HG03565 (cell line): ENCODE results near the gene TSPAN18.

Experiments used
- ATAC-seq: cut with Tn5 transposase; IDR thresholded peaks from one replicate; pipeline ENCODE4 v1.9.1; 2021; ENCODE audit warnings: mild to moderate bottlenecking, moderate library complexity; ENCODE audit not compliant: unreplicated experiment

The TSPAN18 gene

DNA sequence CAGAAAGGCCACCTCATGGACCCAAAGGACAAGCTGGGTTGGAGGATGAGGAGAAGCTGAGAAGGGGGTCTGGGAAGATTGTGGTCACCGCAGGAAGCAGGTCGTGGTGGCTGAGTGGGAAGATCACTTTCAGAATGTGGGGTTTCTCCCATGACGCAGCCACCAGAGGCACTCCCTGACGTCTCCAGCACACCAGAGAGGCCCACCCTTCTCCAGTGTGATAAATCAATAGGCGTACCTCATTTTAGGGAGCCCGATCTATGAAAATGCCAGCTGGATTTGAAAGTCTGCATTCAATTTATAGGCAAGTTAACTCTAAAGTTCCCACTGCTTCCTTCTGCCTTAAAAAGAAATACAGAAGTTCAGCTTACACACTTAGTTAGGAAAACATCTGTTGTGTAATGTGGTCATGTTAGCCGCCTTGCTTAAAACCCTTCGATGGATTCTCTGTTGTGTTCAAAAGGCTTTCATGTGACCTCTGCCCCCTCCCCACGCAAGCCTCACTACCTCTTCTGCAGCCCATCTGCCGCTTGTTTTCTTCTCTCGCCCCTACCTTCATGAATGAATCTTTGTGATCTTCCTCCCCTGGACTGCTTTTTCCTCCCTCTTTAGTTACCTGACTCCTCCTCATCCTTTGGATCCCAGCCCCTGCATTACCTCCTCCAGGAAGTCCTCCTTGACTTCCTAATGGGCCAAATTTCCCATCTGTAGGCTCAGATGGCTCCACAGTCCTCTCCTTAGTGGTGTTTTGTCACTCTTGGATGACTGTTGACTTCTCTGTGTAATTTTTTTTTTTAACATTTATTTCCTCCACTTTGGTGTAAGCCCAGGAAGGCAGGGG lies 10.7 kb downstream of the TSPAN18 start:
- no peak for ATAC-seq

DNA sequence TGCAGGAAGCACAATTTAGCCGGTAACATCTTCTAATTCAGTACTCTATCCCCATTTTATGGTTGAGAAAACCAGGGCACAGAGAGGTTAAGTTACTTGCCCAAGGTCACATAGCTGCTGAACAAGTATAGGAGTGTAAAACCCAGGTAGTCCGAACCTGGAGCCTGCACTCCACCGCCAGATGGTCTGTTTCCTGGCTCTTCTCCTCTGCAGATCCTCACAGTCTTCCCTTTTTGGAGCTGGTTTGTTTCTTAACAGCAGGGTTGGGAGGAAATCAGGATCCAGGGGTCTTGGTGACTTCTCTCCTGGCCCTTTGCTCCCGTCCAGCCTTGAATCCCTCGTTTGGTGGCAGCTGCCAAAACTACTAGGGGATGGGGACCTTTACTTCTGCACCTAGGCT lies 12.0 kb downstream of the TSPAN18 start:
- no peak for ATAC-seq

DNA sequence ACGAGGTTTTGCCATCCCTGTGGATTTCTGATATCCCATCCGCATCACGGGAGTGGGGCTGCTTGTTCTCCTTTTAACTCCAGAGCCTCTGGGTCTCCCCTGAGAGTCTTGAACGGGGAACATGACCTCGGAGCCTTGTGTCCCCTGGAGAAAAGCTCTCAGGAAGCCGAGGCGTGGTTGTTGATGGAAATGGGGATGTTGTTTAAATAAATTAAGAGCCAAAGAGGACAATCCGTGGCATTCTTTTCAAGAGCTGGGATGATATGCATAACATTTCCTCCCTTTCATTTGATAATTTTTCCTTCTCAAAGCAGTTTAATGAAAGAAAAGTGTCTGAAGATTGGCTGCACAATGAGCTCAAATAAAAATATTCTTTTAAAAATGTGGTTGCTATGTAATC lies 14.2 kb downstream of the TSPAN18 start:
- no peak for ATAC-seq

DNA sequence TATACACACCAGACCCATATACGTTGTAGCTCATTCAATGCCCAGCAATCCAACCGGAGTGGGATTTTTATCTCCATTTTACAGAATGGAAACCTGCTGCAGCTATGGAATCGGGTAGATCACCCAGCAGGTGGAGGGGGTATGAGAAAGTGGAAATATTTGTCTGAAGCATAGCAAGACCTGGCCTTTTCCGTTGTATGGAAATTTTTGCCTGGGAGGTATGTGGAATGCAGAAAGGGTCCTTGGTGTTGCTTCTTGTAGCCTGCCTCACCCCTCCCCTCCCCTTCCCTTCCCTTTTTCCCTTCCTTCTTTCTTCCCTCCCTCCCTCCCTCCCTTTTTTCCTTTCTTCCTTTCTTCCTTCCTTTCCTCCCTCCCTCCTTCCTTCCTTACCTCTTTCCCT lies 15.2 kb downstream of the TSPAN18 start:
- ATAC-seq, result no peak

- ATAC-seq, result no peak
Observed at GRCh38 chr11:44742508-44743246, 15.9 kb downstream of the TSPAN18 start.

- ATAC-seq, result no peak
Observed at GRCh38 chr11:44743326-44743725, 16.6 kb downstream of the TSPAN18 start.

DNA sequence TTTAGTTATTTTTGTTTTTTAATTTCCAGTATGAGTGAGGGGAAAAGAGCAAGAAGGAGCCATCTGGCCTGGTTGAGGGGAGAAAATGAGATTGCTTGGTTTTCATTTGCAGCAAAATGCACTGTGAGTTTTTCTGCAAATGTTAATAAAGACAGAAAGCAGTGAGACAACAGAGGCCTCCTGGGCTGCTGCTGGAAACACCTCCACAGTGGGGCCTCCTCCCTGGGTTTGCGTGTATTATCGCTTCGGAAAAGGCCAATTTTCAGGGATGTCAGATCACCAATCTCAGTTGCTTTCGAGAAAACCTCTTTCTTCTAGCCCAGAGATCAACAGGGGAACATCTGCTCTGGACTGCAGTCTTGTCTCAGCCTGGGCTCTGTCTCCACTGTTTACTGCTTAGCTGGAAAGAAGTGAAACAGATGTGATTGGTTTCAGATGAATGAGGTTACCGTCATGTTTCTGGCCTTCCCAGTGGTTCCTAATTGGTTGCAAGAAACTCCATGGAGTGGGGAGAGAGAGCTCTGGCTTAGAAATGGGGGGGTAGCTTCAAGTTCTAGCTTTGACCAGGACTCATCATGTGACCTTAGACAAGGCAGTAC lies 17.3 kb downstream of the TSPAN18 start:
- no peak for ATAC-seq

- ATAC-seq, result no peak
Observed at GRCh38 chr11:44746894-44747293, 20.1 kb downstream of the TSPAN18 start.

GRCh38 chr11:44747316-44747715 lies 20.6 kb downstream of the TSPAN18 start:
- ATAC-seq, result no peak

DNA sequence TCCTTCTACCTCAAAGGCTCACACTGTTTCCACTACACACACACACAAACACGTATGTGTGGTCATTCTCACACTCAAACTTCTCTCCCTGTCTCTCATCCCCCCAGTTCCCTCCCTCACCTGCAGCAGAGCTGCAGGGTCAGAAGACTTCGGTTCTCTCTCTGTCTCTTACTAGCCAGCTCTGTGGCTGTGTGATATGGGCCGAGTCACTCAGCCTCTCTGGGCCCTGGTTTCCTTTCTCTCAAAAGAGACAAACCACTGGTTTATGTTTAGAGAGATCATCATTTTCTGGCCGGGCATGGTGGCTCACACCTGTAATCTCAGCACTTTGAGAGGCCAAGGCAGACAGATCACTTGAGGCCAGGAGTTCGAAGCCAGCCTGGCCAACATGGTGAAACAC lies 21.1 kb downstream of the TSPAN18 start:
- ATAC-seq, result no peak

GRCh38 chr11:44748606-44749005 lies 21.8 kb downstream of the TSPAN18 start:
- ATAC-seq, result no peak

DNA sequence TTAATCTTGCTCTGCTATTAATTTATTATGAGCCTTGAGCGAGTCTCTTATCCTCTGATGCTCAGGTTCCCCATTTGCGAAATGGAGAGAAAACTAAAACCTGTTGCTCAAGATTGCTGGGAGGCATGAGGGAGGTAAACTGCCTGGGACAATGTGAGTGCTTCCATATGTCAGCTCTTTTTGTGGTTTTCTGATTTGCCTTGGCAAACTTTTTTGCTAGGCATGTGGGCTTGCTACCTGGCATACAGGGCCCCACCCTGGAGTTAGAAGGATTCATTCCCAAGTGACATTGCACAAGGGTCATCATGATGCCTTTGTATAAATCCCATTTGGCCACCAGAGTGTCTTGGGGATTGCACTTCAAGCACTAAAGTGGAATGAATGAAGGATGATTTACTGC lies 22.4 kb downstream of the TSPAN18 start:
- no peak for ATAC-seq

- ATAC-seq, result no peak
Observed at GRCh38 chr11:44750551-44751465, 24.0 kb downstream of the TSPAN18 start.

DNA sequence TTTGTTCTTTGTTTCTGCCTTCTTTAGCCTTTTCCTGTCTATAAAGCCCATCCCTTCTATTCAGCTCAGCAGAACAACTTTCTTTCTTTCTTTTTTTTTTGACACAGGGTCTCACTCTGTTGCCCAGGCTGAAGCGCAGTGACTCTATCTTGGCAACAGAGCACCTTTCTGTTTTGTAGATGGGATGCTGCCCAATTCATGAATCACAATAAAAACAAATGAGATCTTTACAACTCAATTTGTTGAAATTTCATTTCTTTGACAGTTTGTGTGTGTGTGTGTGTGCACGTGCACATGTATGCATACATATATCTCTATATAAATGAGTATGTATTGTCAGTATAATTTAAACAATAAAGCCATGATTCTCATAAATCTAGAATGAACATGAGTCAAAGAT lies 25.5 kb downstream of the TSPAN18 start:
- ATAC-seq, result no peak

- ATAC-seq, result no peak
Observed at GRCh38 chr11:44752713-44753112, 26.0 kb downstream of the TSPAN18 start.

DNA sequence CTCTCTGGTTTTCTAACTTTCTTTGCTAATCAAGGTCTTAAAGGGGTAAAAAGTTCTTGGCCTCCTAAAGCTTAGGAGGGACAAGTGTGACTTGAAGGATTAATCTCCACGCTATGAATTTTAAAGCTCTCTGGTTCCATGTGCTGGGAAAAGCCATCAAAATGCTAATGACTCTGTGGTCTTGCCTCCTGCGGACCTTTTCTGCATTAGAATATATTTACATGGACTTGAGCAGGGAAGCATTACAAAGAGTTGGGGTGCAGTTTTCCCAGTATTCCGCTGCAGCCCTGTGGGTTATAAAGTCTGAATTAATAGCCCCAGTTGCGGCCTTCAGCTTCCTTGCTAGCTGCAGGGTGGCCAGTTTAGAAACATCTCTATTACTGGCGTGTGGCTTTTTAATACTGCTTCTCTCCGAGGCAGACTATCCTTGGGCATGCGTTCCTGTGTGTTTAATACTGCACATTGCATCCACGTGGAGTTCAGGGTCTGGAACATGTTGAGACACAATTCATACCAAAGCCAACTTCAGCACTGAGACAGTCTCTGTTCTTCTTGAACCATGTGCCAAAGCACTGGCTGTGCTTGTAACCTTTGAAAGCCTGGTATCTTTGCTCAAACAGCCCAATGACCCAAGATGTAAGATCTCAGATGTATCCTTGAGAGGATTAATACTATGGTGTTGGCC lies 27.3 kb downstream of the TSPAN18 start:
- no peak for ATAC-seq

DNA sequence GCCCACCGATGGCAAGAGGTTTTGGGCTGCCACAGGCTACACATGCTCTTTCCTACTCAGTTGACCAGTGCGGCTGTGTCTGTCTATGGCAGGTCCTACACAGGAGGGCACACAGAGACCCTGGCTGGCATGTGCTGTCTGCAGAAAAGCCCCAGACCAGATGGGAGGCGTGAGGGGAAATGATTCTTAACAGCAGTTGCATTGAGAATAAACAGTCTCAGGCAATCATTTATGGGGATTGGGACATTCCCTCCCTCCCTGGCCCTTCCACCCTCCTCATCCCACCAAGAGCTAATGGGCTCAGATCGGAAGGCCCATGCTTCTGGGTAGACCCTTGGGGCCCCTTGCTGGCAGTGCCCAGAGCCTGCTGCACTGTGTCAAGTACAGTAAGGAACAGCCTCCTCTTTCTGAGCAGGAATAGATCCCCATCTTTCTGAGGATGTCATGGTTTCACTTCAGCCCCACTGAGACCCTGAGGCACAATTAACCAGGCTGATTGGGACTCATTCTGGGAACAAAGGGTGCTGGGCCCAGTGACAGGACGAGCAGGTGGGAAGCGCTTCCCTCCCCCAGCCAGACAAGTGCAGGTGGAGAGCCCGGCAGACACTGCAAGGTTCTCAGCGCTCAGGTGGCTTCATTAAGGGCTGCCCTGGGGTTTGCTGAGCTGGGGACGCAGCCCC lies 28.3 kb downstream of the TSPAN18 start:
- no peak for ATAC-seq

DNA sequence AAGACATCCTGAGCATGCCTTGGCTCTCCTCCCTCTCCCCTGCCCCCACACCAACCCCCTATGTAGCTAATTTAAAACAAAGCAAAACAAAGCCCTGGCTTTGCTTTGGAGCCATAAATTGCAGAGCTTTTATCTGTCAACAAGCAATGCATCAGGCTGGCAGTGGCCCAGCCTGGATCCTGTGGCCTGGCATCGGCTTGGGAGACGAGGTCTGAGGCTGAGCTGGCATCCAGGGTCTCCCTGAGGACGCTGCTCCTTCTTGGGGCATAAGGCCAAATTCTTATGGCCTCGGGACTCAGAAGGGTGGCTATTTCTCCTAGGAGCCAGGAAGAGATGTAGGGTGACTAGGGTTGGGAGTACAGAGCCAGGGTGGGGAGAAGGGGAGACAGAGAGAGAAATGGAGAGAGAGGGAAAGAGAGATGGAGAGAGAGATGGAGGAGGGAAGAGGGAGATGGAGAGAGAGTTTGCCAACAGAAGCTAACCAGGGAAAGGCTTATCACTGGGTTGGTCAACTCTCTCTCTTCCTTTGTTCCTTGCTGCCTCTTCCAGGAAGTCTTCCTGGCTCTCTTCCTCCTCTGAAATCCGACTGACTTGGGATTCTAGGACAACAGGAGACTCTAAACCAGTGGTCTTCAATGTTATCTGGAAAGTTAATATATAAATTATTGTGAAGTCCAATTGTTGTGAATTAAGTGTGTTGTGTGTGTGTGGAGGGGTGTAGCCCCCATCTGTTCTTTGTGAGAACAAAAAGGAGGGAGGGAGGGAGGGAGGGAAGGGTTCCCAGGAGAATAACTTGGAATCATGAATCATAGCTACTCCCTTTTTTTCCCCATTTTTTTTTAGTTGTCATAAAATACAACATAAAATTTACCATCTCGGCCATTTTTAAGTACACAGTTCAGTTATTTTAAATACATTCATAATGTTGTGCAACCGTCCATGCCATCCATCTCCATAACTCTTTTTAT lies 29.1 kb downstream of the TSPAN18 start:
- ATAC-seq, result no peak

DNA sequence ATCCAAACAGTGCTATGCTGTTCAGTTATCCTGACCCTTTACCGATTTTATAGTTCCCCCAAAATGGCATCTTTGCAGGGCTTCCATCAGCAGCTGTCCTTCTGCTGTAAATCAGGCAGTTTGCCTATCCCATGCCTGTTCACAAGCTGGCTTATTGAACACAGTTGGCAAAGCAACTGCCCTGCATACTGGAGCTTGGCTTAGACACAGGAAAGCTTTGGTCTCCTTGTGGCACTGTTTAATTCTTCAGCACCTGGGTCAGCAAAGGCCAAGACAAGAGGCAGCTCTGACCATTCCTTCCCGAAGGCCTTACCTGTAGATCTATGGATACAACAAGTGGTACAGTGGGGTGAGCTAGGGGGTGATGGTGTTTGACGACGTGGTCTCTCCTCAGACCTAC lies 32.2 kb downstream of the TSPAN18 start:
- ATAC-seq, result no peak
